AG04449 (cell line): ENCODE measurements around the gene PPFIA1.

Experiments
- CTCF ChIA-PET: fragments of 350-600 bp; formaldehyde crosslinking; extraction: SDS; loops from one replicate; lab custom pipeline; 2021; ENCODE audit warnings: antibody characterized with exemption; lab: Yijun Ruan, JAX
- POLR2A ChIA-PET: fragments of 400-600, 350-600 bp; formaldehyde crosslinking; extraction: SDS; loops from one replicate; lab custom pipeline; 2020; ENCODE audit warnings: antibody characterized with exemption, inconsistent platforms; lab: Yijun Ruan, JAX
- DNase-seq: peaks from one replicate; pipeline ENCODE4 v3.0.0-alpha.2; 2010; ENCODE audit warnings: low read depth, low spot score
- H3K4me3 ChIP-seq: 2 replicates; pipeline ENCODE4 v1.5.1; 2011; ENCODE audit warnings: low read depth, mild to moderate bottlenecking, control low read depth, low read length
- TF ChIP-seq, protein P1 (sequence below): IDR thresholded peaks from one replicate; pipeline ENCODE4 v1.5.1; 2011; ENCODE audit warnings: mild to moderate bottlenecking, moderate library complexity, low read length, control low read depth, inconsistent platforms; ENCODE audit not compliant: insufficient read depth; ENCODE audit errors: missing control alignments

The PPFIA1 gene

DNA sequence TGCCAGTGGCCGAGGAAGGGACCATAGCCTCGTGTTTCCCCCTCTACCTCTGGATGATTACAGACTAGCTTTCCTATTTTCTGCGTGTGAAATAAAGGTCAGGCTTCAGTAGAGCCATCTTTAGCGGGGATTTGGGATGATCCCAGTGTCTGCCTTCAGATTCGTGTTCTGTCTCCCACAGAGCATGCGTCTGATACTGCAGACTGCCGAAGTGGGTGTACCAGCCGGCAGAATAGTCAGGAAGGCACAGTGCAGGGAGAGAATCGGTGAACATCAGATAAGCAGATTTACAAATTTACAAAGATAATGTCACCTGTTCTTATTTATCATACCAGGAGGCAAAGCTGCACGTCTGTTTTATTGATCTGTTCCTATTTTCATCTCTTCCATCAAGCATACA, 138.9 kb downstream of the PPFIA1 start:
- DNase-seq: no peak
- ChIA-PET CTCF (no interaction called here), POLR2A (no interaction called here)
- no peak overlapping the region for H3K4me3 ChIP-seq
- TF ChIP-seq, protein P1, sequence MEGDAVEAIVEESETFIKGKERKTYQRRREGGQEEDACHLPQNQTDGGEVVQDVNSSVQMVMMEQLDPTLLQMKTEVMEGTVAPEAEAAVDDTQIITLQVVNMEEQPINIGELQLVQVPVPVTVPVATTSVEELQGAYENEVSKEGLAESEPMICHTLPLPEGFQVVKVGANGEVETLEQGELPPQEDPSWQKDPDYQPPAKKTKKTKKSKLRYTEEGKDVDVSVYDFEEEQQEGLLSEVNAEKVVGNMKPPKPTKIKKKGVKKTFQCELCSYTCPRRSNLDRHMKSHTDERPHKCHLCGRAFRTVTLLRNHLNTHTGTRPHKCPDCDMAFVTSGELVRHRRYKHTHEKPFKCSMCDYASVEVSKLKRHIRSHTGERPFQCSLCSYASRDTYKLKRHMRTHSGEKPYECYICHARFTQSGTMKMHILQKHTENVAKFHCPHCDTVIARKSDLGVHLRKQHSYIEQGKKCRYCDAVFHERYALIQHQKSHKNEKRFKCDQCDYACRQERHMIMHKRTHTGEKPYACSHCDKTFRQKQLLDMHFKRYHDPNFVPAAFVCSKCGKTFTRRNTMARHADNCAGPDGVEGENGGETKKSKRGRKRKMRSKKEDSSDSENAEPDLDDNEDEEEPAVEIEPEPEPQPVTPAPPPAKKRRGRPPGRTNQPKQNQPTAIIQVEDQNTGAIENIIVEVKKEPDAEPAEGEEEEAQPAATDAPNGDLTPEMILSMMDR: no peak

DNA sequence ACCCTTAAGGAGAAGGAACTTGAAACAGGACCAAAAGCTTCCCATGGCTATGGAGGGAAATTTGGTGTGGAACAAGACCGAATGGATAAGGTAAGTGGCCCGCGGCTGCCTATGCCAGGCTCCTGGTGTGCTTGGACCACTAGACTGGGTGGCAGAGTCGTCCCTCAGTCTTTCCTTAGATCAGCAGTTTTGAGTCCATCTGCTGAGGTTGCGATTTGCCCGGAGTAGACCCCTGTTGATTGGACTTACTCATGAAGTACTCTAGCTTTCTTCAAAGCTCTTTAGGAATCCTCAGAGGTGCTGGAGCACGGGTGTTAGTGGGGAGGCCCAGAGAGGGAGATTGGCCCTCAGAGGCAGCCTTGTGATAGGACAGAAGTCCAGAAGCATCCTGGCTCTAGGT, 139.4 kb downstream of the PPFIA1 start:
- ChIA-PET POLR2A (no interaction called here), CTCF (interaction anchor here (1.1 kb wide), 1 partner anchor 10 kb away, joined by 4 read pairs; no protein-coding TSS in a partner anchor)
- H3K4me3 ChIP-seq: no peak overlapping the region
- DNase-seq: no peak
- TF ChIP-seq, protein P1: no peak

DNA sequence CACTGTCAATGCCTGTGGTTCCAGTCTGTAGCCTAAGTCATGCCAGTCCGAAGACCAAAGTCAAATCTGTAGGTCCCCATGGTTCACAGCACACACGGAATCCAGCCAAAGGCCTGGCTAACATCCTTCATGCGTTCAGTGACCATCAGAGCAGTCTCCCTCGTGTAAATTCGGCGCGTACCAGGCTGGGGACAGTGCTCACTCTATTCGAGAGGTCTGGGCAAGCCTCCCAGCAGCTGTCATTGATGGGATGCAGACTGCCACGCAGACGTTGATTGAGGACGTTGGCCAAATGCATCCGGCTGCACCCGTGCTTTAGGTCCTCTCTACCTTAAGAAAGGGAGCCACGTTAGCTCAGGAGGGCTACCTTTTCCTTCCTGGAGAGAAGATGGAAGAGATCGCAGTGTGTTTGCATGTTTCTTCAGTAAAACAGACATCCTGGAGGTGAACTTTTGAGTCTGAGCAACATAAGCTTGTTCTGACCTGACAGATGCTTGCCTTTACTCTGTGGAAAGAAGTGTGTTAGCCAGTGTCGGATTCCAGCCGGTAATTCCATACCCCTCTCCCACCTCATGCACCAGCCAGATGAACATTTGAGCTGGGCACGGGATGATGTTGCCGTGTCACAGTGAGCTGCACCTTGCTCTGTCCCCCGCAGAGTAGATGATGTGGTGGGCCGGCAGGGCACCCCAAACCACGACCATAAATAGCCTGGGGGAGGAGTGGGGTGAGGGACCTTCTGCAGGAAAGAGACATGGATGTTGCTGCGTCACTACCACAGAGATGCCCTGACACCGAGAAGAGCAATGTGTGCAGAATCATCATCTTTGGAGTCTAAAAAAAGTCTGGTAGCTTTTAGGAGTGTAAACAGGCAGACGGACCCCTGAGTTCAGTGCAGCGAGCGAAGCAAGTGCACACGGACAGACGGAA, 140.1 kb downstream of the PPFIA1 start:
- no peak overlapping the region for H3K4me3 ChIP-seq
- TF ChIP-seq, protein P1: no peak
- DNase-seq: no peak
- POLR2A ChIA-PET: no interaction called here
- CTCF ChIA-PET: interaction anchor here (1.1 kb wide), 1 partner anchor 11 kb away, joined by 4 read pairs; no protein-coding TSS in a partner anchor

DNA sequence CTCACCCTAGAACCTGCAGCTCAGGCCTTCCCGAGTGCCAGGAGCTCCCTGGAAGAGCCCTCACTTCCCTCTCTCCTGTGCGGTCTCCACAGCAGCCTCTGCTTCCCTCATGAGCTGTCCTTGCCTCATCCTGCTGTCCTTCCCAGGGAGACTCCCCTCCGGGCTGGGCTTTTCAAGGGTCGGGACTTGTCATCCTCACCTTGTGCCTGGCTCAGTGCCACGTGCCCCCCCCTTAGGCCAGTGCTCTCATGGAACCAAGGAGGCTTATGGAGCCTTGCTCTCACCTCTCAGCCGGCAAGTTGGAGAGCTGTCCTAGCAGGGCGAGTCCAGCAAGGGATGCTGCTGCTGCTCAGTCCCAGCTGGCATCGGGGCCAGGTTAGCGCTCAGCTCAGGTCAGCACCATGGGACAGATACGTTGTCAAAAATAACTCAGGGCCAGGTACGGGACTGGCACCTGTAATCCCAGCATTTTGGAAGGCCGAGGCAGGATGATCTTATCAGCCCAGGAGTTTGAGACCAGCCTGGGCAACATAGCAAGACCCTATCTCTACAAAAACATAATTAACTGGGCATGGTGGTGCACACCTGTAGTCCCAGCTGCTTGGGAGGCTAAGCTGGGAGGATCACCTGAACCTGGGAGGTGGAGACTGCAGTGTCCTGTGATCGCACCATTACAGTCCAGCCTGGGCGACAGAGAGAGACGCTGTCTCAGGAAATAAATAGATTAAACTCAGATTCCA, 141.4 kb downstream of the PPFIA1 start:
- TF ChIP-seq, protein P1: no peak
- no peak overlapping the region for H3K4me3 ChIP-seq
- DNase-seq: no peak
- ChIA-PET POLR2A (no interaction called here), CTCF (no interaction called here)

DNA sequence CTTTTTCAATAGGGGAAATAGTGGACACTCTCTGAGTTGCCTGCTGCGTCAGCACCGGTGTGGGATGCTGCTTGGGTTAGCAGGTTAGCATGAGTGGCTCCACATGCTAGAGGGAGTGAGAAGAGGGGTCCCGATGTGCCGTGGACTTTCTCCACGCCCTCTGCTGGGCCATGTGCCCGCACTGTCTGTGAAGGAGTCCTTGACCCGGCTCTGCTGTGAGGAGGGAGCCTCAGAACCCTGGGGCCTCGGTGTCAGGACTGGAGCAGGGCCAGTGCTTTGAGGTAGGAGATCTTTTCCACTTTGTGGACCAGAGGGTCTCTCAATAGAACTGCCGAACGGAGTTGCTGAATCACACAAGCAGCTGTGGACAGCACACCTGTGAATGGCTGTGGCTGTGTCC, 142.7 kb downstream of the PPFIA1 start:
- POLR2A ChIA-PET: no interaction called here
- H3K4me3 ChIP-seq: no peak overlapping the region
- TF ChIP-seq, protein P1: no peak
- CTCF ChIA-PET: interaction anchor here (0.7 to 3.6 kb wide), 4 partner anchors 9 to 207 kb away, joined by 3 to 34 read pairs (median 10); no protein-coding TSS in a partner anchor
- DNase-seq: no peak
